ENCODE results near the gene VPS26C. TPM values are rescaled to one million over a fixed set of nuclear protein-coding genes. Genes with fewer than 3 reads are reported as not detected.

The VPS26C gene
- total and polyA plus RNA-seq, 2 of the 13 experiments (the other 11 are each of a cell fraction or from before 2014, with no cell fraction given), result 30.3 to 39.7 TPM

- no peak for TF ChIP-seq JDP2 (CRISPR knock-in tag; IDR thresholded peaks at IDR 0.05; ENCODE audit: borderline replicate concordance)
- TF ChIP-seq ZNF710 (CRISPR knock-in tag; IDR thresholded peaks at IDR 0.05; ENCODE audit: borderline replicate concordance), result 0 out of 2 replicates have a peak, but pooled peaks have one; percentile 82
- TF ChIP-seq AHR (CRISPR knock-in tag; IDR thresholded peaks at IDR 0.05), result no peak
- no peak; the same call in 1 of the 2 replicates for TF ChIP-seq IRX3 (CRISPR knock-in tag; IDR thresholded peaks at IDR 0.05; ENCODE audit: borderline replicate concordance, low read depth)
- no peak for TF ChIP-seq ZNF704 (CRISPR knock-in tag; IDR thresholded peaks at IDR 0.05; ENCODE audit: borderline replicate concordance)
- no peak; the same call in 1 of the 2 replicates for TF ChIP-seq TBX2 (CRISPR knock-in tag; IDR thresholded peaks at IDR 0.05; ENCODE audit: borderline replicate concordance)
- no peak; the same call in 1 of the 2 replicates for TF ChIP-seq ZNF12 (CRISPR knock-in tag; IDR thresholded peaks at IDR 0.05)
- TF ChIP-seq ZNF609 (CRISPR knock-in tag; IDR thresholded peaks at IDR 0.05; ENCODE audit: borderline replicate concordance), result no peak
- no peak for TF ChIP-seq CEBPZ (IDR thresholded peaks at IDR 0.05; ENCODE audit: low read length)
- 0 out of 2 replicates have a peak, but pooled peaks have one; percentile 13 for TF ChIP-seq FOXA3 (CRISPR knock-in tag; IDR thresholded peaks at IDR 0.05)
- TF ChIP-seq GTF2F1 (IDR thresholded peaks at IDR 0.05; ENCODE audit: low read length), result no peak
These were observed 46.6 kb downstream of the VPS26C start (continued) for GRCh38 chr21:37220433-37220980.

Measured in HepG2 (cell line).